Tibial nerve (tissue), 4 donors: ENCODE results near the gene TENM4. TPM values are rescaled to one million over a fixed set of nuclear protein-coding genes. Genes with fewer than 3 reads are reported as not detected.

Source experiments
- DNase-seq, 2 donors: peaks; one replicate each; pipeline ENCODE4 v3.0.0-alpha.2; 2019; ENCODE audit warnings: low spot score in 2 of 2
- H3K27ac ChIP-seq, 4 donors: fragments of 200-600 bp; sonication (generic) in 3 of 4; one replicate each; pipeline ENCODE4 v1.5.1; 2017 to 2019; ENCODE audit warnings: mild to moderate bottlenecking in 1 of 4
- H3K27me3 ChIP-seq, 2 donors: fragments of 200-600 bp; sonication (generic) in 1 of 2; one replicate each; pipeline versions ENCODE4 v1.5.1 to v1.6.0; 2017 to 2019
- H3K36me3 ChIP-seq, 3 donors: fragments of 200-600 bp; sonication (generic); one replicate each; pipeline ENCODE4 v1.5.1; 2018 to 2019
- H3K4me1 ChIP-seq, 4 donors: fragments of 200-600 bp; sonication (generic) in 3 of 4; one replicate each; pipeline ENCODE4 v1.5.1; 2017 to 2019
- H3K4me3 ChIP-seq, 4 donors: fragments of 200-600 bp; sonication (generic) in 3 of 4; one replicate each; pipeline ENCODE4 v1.5.1; 2017 to 2019; ENCODE audit warnings: mild to moderate bottlenecking in 1 of 4, moderate library complexity in 1 of 4
- H3K9me3 ChIP-seq, 4 donors: fragments of 200-600 bp; sonication (generic) in 3 of 4; one replicate each; pipeline ENCODE4 v1.5.1; 2017 to 2019
- CTCF ChIP-seq, 5 experiments: fragments of 200-600 bp in 3 of 5; fragments of 450-650 bp in 2 of 5; sonication (generic) in 3 of 5; IDR thresholded peaks; one replicate each; pipeline ENCODE4 v1.5.1; 2016 to 2019; ENCODE audit warnings: antibody characterized with exemption in 5 of 5, mild to moderate bottlenecking in 3 of 5, moderate library complexity in 2 of 5
- EP300 ChIP-seq, 2 donors: sonication (generic); formaldehyde crosslinking; IDR thresholded peaks; one replicate each; pipeline ENCODE4 v1.6.1; 2017; ENCODE audit warnings: antibody characterized with exemption in 2 of 2, mild to moderate bottlenecking in 1 of 2
- POLR2A ChIP-seq, 2 donors: fragments of 450-650 bp; IDR thresholded peaks; one replicate each; pipeline ENCODE4 v1.6.1; 2017; ENCODE audit warnings: antibody characterized with exemption in 2 of 2, mild to moderate bottlenecking in 2 of 2, moderate library complexity in 2 of 2
- WGBS, 2 donors: methylation state at CpG; one replicate each; pipeline ENCODE4 v1.1.5; 2018; 5-methylcytosine and 5-hydroxymethylcytosine counted together
- total RNA-seq, 4 donors: library from RNA; depleted of rRNA; stranded (reverse); fragments of >200 nt; gene quantifications; one replicate each; pipeline ENCODE4 v1.1.0, GENCODE V29; 2016

TENM4 gene
- total RNA-seq, 4 donors from 2014 or later: 15.3 to 36.3 (median 19.6) TPM

- H3K36me3 ChIP-seq: no peaks in the 10 kb centered on the region
- WGBS, 2 donors: 88 to 91% methylated on average over 7 of the region's 7 CpGs
- no peaks in the 10 kb centered on the region for H3K4me1 ChIP-seq
- H3K27me3 ChIP-seq: no peaks in the 10 kb centered on the region
- no peak for DNase-seq
- H3K27ac ChIP-seq: no peak overlapping the region
- H3K4me3 ChIP-seq: no peak overlapping the region
- H3K9me3 ChIP-seq: no peaks in the 10 kb centered on the region
- TF ChIP-seq CTCF (IDR thresholded peaks at IDR 0.05): no peak
These were observed 21.1 kb upstream of the TENM4 start for GRCh38 chr11:79461666-79462645.

- no peak overlapping the region for H3K27ac ChIP-seq
- DNase-seq: peak in 1 of 2 donors; percentile 34
- H3K27me3 ChIP-seq: no peaks in the 10 kb centered on the region
These were observed 20.3 kb upstream of the TENM4 start for GRCh38 chr11:79461144-79461543.

GRCh38 chr11:79458709-79459108 lies 17.9 kb upstream of the TENM4 start:
- no peak for TF ChIP-seq POLR2A (IDR thresholded peaks at IDR 0.05)
- no peak overlapping the region for H3K27ac ChIP-seq
- no peaks in the 10 kb centered on the region for H3K4me1 ChIP-seq
- no peak for DNase-seq
- H3K9me3 ChIP-seq: no peaks in the 10 kb centered on the region
- 66 to 76% methylated on average over 5 of the region's 5 CpGs for WGBS, 2 donors
- no peaks in the 10 kb centered on the region for H3K36me3 ChIP-seq
- no peaks in the 10 kb centered on the region for H3K27me3 ChIP-seq
- H3K4me3 ChIP-seq: no peak overlapping the region

More at GRCh38 chr11:79461144-79461543, 20.3 kb upstream of the TENM4 start:
- 35 to 42% methylated on average over 2 of the region's 2 CpGs for WGBS, 2 donors
- no peak overlapping the region for H3K4me3 ChIP-seq
- H3K4me1 ChIP-seq: no peaks in the 10 kb centered on the region
- no peaks in the 10 kb centered on the region for H3K9me3 ChIP-seq
- peak; percentile 21 to 44 (median 32) for TF ChIP-seq CTCF (IDR thresholded peaks at IDR 0.05)
- no peak for TF ChIP-seq EP300 (IDR thresholded peaks at IDR 0.05)
- H3K36me3 ChIP-seq: no peaks in the 10 kb centered on the region

- 31 to 43% methylated on average over 4 of the region's 4 CpGs for WGBS, 2 donors
- DNase-seq: no peak
These were observed 15.7 kb upstream of the TENM4 start for GRCh38 chr11:79456501-79456900.

GRCh38 chr11:79453617-79454016 lies 12.8 kb upstream of the TENM4 start:
- TF ChIP-seq POLR2A (IDR thresholded peaks at IDR 0.05) (no peak), CTCF (IDR thresholded peaks at IDR 0.05) (no peak), EP300 (IDR thresholded peaks at IDR 0.05) (no peak)
- Histone ChIP-seq H3K27ac (no peak overlapping the region), H3K36me3 (no peaks in the 10 kb centered on the region)

More at GRCh38 chr11:79456501-79456900, 15.7 kb upstream of the TENM4 start:
- H3K27ac ChIP-seq: no peak overlapping the region
- no peaks in the 10 kb centered on the region for H3K4me1 ChIP-seq
- H3K36me3 ChIP-seq: no peaks in the 10 kb centered on the region
- no peak overlapping the region for H3K4me3 ChIP-seq
- no peaks in the 10 kb centered on the region for H3K27me3 ChIP-seq
- no peak for TF ChIP-seq CTCF (IDR thresholded peaks at IDR 0.05)
- TF ChIP-seq POLR2A (IDR thresholded peaks at IDR 0.05): no peak
- TF ChIP-seq EP300 (IDR thresholded peaks at IDR 0.05): no peak
- H3K9me3 ChIP-seq: no peaks in the 10 kb centered on the region

More at GRCh38 chr11:79453617-79454016, 12.8 kb upstream of the TENM4 start:
- no peaks in the 10 kb centered on the region for H3K4me1 ChIP-seq
- H3K27me3 ChIP-seq: no peaks in the 10 kb centered on the region
- no peak overlapping the region for H3K4me3 ChIP-seq
- DNase-seq: no peak
- no peaks in the 10 kb centered on the region for H3K9me3 ChIP-seq
